Psoas muscle (tissue), 8 donors: Measurements from ENCODE around the gene APOL4. TPM values are rescaled to one million over a fixed set of nuclear protein-coding genes. Genes with fewer than 3 reads are reported as not detected.

Experiments
- ATAC-seq, 4 donors: fragments of 200-7000 bp; cut with Tn5 transposase; one replicate each; pipeline ENCODE4 v1.9.1; 2020; ENCODE audit warnings: moderate library complexity in 3 of 4, mild to moderate bottlenecking in 2 of 4
- DNase-seq, 2 donors: peaks; one replicate each; pipeline ENCODE4 v3.0.0-alpha.2; 2020
- H3K27ac ChIP-seq: fragments of 200-600 bp; one replicate; pipeline ENCODE4 v1.8.0; 2022
- H3K27me3 ChIP-seq, 3 donors: fragments of 200-600 bp in 1 of 3; one replicate each; pipeline versions ENCODE4 v1.6.1 to v1.8.0; 2013 to 2022; ENCODE audit warnings: low read length in 2 of 3, mild to moderate bottlenecking in 2 of 3, moderate library complexity in 1 of 3; ENCODE audit not compliant: insufficient read depth in 3 of 3
- H3K36me3 ChIP-seq, 2 donors: fragments of 200-600 bp in 1 of 2; one replicate each; pipeline versions ENCODE4 v1.6.1 to v1.8.0; 2013 to 2022; ENCODE audit warnings: low read depth in 1 of 2, mild to moderate bottlenecking in 1 of 2, moderate library complexity in 1 of 2; ENCODE audit not compliant: insufficient read depth in 1 of 2
- H3K4me1 ChIP-seq: fragments of 200-600 bp; one replicate; pipeline ENCODE4 v1.8.0; 2022
- H3K4me3 ChIP-seq: fragments of 200-600 bp; one replicate; pipeline ENCODE4 v1.8.0; 2022; ENCODE audit warnings: mild to moderate bottlenecking
- H3K9me3 ChIP-seq: fragments of 200-600 bp; one replicate; pipeline ENCODE4 v1.8.0; 2022
- WGBS, 3 donors: extraction: QIAGEN DNeasy Blood & Tissue Kit; methylation state at CpG; one replicate each; pipeline versions ENCODE4 v1.1.6 to v1.1.7; 2013; 5-methylcytosine and 5-hydroxymethylcytosine counted together
- intact Hi-C, 2 donors: fragments of 100-400 bp; cut with DNase I; formaldehyde crosslinking; loops; one replicate each; pipeline versions ENCODE4 v1.11.0 to v1.14.2; 2022
- polyA plus RNA-seq, 3 donors: library from polyadenylated mRNA; stranded (reverse); fragments of 200-250 nt; gene quantifications; one replicate each; pipeline ENCODE4 v1.2.3, GENCODE V29; 2013
- total RNA-seq, 4 donors: library from RNA; stranded (reverse); fragmentation: NEBNext Ultra II Directional in 2 of 4; extraction: Animal tissue kit (Norgen Biotek cat#: 25700) in 2 of 4; gene quantifications; one replicate each; pipeline versions ENCODE4 v1.2.1 to v1.2.4, GENCODE V29; 2021 to 2023
- TF ChIP-seq, protein P1 (sequence below): fragments of 200-600 bp; IDR thresholded peaks from one replicate; pipeline ENCODE4 v1.8.0; 2022; ENCODE audit warnings: antibody characterized with exemption
- donor health status: healthy with polysubstance abuse.
- donor health status: DM: no; HTN: no; CAD: no; lungs with moderate emphysema.
- donor health status: Bipolar disorder and iron deficiency.
- donor health status: healthy.
- donor health status: DM: yes; HTN: yes; CAD: no.
- donor health status: DM: no; HTN: no; CAD: no.
- donor health status: DM: no; HTN: no; CAD: no.
- donor health status: DM: yes; HTN: yes; CAD: no.

APOL4 gene
- total and polyA plus RNA-seq, 7 donors, result 0.86 to 6.8 (median 1.6) TPM

DNA sequence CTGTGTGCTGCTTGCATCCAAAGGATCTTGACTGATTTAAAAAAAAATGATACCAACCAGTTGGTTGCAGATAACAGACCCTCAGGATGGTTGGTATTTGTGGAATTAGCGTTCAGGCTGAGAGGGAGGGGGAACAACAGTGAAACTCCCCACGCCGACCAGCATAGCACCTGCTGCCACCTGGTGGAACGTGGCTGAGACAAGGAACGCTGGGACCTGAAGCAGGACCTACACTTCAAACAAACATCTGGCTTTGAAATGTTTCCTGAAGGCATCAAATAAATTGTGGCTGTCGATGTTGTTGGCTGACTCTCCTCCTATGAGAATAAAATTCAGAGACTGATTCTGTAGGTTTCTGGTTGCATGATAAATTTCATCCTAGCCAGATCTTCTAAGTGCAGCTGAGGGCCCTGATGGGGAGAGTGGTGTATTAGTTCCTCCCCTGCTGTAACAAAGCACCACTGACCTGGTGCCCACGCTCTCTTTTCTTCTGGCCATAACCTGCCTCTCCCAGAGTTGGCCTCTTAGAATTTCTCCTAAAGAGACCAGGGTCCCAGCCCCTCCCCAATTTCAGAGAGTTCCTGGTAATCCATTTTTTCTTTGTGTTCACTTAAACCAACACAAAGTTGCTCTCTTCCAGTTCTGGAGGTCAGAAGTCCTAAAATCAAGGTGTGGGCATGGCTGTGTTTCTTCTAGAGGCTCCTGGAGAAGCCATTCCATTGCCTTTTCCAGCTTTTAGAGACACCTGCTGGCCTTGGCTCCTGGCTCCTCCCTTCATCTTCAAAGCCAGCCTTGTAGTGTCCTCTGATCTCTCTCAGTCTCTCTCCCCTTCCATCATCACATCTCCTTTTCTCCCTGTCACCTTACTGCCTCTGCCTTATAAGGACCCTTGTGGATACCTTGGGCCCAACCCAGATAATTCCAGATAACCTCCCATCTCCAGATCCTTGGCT is 20.5 kb upstream of the APOL4 start:
- Histone ChIP-seq H3K27me3 (no peaks in the 10 kb centered on the region), H3K4me1 (peaks cover 28% of the 10 kb centered on the region), H3K4me3 (no peak overlapping the region), H3K36me3 (peaks cover 0 to 5% of the 10 kb centered on the region in 2 donors), H3K9me3 (no peaks in the 10 kb centered on the region), H3K27ac (no peak overlapping the region)
- intact Hi-C loops, result loop anchor here (1.0 to 10.0 kb wide), 3 partner anchors 27 to 77 kb away; no protein-coding TSS in a partner anchor
- ATAC-seq (peak in 3 of 4 donors; percentile 46 to 67 (median 47)), DNase-seq (peak; percentile 39 to 72)
- TF ChIP-seq, protein P1, sequence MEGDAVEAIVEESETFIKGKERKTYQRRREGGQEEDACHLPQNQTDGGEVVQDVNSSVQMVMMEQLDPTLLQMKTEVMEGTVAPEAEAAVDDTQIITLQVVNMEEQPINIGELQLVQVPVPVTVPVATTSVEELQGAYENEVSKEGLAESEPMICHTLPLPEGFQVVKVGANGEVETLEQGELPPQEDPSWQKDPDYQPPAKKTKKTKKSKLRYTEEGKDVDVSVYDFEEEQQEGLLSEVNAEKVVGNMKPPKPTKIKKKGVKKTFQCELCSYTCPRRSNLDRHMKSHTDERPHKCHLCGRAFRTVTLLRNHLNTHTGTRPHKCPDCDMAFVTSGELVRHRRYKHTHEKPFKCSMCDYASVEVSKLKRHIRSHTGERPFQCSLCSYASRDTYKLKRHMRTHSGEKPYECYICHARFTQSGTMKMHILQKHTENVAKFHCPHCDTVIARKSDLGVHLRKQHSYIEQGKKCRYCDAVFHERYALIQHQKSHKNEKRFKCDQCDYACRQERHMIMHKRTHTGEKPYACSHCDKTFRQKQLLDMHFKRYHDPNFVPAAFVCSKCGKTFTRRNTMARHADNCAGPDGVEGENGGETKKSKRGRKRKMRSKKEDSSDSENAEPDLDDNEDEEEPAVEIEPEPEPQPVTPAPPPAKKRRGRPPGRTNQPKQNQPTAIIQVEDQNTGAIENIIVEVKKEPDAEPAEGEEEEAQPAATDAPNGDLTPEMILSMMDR, result peak; percentile 65
- WGBS, 3 donors, result 21 to 26% (median 21%) methylated on average over 7 of the region's 7 CpGs

DNA sequence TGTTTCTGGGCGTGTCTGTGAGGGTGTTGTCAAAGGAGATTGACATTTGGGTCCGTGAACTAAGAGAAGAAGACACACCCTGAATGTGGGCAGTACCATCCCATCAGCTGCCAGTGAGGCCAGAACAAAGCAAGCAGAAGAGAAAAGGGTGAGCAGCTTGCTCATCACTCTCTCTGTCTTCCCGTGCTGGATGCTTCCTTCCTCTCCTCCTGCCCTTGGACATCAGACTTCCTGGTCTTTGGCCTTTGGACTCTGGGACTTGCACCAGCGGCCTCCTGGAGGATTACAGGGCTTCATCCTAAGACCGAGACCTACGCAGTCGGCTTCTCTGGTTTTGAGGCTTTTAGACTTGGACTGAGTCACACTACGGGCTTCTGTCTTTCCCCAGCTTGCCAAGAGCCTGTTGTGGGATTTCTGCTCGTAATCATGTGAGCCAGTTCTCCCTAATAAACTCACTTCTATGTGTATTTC is 18.9 kb upstream of the APOL4 start:
- WGBS, 3 donors, result 46 to 54% (median 50%) methylated on average over 9 of the region's 9 CpGs
- TF ChIP-seq, protein P1, result no peak
- H3K4me3 ChIP-seq, result no peak overlapping the region
- intact Hi-C loops, result loop anchor here in 1 of 2 donors (10.0 kb wide), 1 partner anchor 76 kb away; no protein-coding TSS in a partner anchor
- peaks cover 28% of the 10 kb centered on the region for H3K4me1 ChIP-seq
- no peaks in the 10 kb centered on the region for H3K9me3 ChIP-seq
- H3K27me3 ChIP-seq, result no peaks in the 10 kb centered on the region
- DNase-seq (peak; percentile 42 to 64), ATAC-seq (peak in 1 of 4 donors; percentile 6)
- H3K36me3 ChIP-seq, result peaks cover 0 to 4% of the 10 kb centered on the region in 2 donors
- H3K27ac ChIP-seq, result peak overlapping the region; percentile 43

DNA sequence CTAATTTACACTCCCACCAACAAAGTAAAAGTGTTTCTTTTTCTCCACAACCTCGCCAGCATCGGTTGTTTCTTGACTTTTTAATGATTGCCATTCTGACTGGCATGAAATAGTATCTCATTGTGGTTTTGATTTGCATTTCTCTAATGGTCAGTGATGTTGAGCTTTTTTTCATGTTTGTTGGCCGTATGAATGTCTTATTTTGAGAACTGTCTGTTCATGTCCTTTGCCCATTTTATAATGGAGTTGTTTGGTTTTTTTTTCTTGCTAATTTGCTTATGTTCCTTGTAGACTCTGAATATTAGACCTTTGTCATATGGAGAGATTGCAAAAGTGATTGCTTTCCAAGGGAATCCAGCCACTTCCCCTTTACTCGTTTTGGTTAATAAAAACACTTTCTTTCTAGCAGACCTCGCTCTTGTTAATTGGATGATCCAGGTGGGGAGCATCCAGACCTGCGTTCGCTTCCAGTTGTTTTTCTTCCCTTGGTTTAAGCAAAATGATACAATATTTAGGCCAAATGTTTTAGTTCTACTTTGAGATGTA is 17.1 kb upstream of the APOL4 start:
- no peak for DNase-seq
- no peaks in the 10 kb centered on the region for H3K36me3 ChIP-seq
- no peak for ATAC-seq
- TF ChIP-seq, protein P1, result no peak
- H3K4me3 ChIP-seq, result no peak overlapping the region
- no peak overlapping the region for H3K27ac ChIP-seq
- peaks cover 15% of the 10 kb centered on the region for H3K4me1 ChIP-seq
- intact Hi-C loops, result no loop called here
- no peaks in the 10 kb centered on the region for H3K9me3 ChIP-seq
- H3K27me3 ChIP-seq, result no peaks in the 10 kb centered on the region
- WGBS, 3 donors, result 85 to 92% (median 86%) methylated on average over 7 of the region's 7 CpGs

DNA sequence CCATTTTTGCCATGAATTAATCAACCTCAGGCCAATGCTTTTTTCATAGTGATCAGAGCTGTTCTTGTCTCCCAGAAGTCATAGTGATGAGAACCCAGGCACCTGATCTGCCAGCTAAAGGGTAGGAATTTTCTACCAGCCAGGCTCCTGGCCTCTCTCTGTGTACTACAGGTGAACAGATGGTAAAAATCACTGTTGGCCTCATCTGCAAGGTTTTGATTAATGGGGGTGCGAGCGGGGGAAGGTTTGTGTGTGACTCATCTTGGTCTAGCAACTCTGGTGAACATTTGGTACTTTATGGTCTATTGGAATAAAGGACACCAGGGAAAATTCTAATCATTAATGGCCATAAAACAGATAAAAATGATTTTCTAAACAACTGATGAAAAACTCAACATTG is 14.4 kb upstream of the APOL4 start:
- Histone ChIP-seq H3K4me1 (no peaks in the 10 kb centered on the region), H3K4me3 (no peak overlapping the region), H3K27ac (no peak overlapping the region), H3K27me3 (no peaks in the 10 kb centered on the region), H3K9me3 (no peaks in the 10 kb centered on the region), H3K36me3 (no peaks in the 10 kb centered on the region)
- TF ChIP-seq, protein P1, result no peak
- WGBS, 3 donors, result 33 to 75% (median 67%) methylated on average over 2 of the region's 2 CpGs
- DNase-seq (no peak), ATAC-seq (no peak)
- intact Hi-C loops, result no loop called here
